ENCODE results near the gene CCDC87.

CCDC87 gene

GRCh38 chr11:66559866-66560676 lies 32.8 kb downstream of the CCDC87 start:
- Histone ChIP-seq H3K9ac (ENCODE audit: low read length in 5 of 5) (no peak overlapping the region), H3K27me3 (ENCODE audit: control insufficient read depth in 5 of 5, insufficient read depth in 4 of 5, low read length in 5 of 5) (peaks cover 0 to 16% (median 4%) of the 10 kb centered on the region in 5 donors), H3K9me3 (ENCODE audit: control insufficient read depth in 5 of 5, low read length in 5 of 5) (no peaks in the 10 kb centered on the region), H3K36me3 (ENCODE audit: control insufficient read depth in 5 of 5, insufficient read depth in 5 of 5, low read length in 5 of 5) (peaks cover 0 to 31% (median 16%) of the 10 kb centered on the region in 5 donors), H3K4me1 (ENCODE audit: control insufficient read depth in 5 of 5, insufficient read depth in 5 of 5, low read length in 5 of 5) (peaks cover 0 to 7% (median 5%) of the 10 kb centered on the region in 5 donors), H3K4me3 (ENCODE audit: low read depth in 1 of 5, low read length in 5 of 5) (no peak overlapping the region), H3K27ac (ENCODE audit: low read depth, low read length) (no peak overlapping the region)

GRCh38 chr11:66559142-66559865 lies 33.6 kb downstream of the CCDC87 start:
- Histone ChIP-seq H3K4me3 (ENCODE audit: low read depth in 1 of 5, low read length in 5 of 5) (no peak overlapping the region), H3K9ac (ENCODE audit: low read length in 5 of 5) (no peak overlapping the region), H3K4me1 (ENCODE audit: control insufficient read depth in 5 of 5, insufficient read depth in 5 of 5, low read length in 5 of 5) (peaks cover 0 to 7% (median 5%) of the 10 kb centered on the region in 5 donors), H3K9me3 (ENCODE audit: control insufficient read depth in 5 of 5, low read length in 5 of 5) (no peaks in the 10 kb centered on the region), H3K27ac (ENCODE audit: low read depth, low read length) (no peak overlapping the region), H3K36me3 (ENCODE audit: control insufficient read depth in 5 of 5, insufficient read depth in 5 of 5, low read length in 5 of 5) (peaks cover 0 to 25% (median 8%) of the 10 kb centered on the region in 5 donors), H3K27me3 (ENCODE audit: control insufficient read depth in 5 of 5, insufficient read depth in 4 of 5, low read length in 5 of 5) (peaks cover 0 to 16% (median 7%) of the 10 kb centered on the region in 5 donors)

- no peak overlapping the region for H3K9ac ChIP-seq (ENCODE audit: low read length in 5 of 5)
- H3K4me3 ChIP-seq (ENCODE audit: low read depth in 1 of 5, low read length in 5 of 5), result no peak overlapping the region
- peaks cover 0 to 11% (median 4%) of the 10 kb centered on the region in 5 donors for H3K36me3 ChIP-seq (ENCODE audit: control insufficient read depth in 5 of 5, insufficient read depth in 5 of 5, low read length in 5 of 5)
- no peaks in the 10 kb centered on the region for H3K9me3 ChIP-seq (ENCODE audit: control insufficient read depth in 5 of 5, low read length in 5 of 5)
- peaks cover 0 to 16% (median 7%) of the 10 kb centered on the region in 5 donors for H3K27me3 ChIP-seq (ENCODE audit: control insufficient read depth in 5 of 5, insufficient read depth in 4 of 5, low read length in 5 of 5)
- H3K27ac ChIP-seq (ENCODE audit: low read depth, low read length), result no peak overlapping the region
- peaks cover 0 to 7% (median 5%) of the 10 kb centered on the region in 5 donors for H3K4me1 ChIP-seq (ENCODE audit: control insufficient read depth in 5 of 5, insufficient read depth in 5 of 5, low read length in 5 of 5)
Measured at GRCh38 chr11:66557733-66558326, 35.0 kb downstream of the CCDC87 start.

- Histone ChIP-seq H3K9ac (ENCODE audit: low read length in 5 of 5) (no peak overlapping the region), H3K27ac (ENCODE audit: low read depth, low read length) (no peak overlapping the region), H3K4me1 (ENCODE audit: control insufficient read depth in 5 of 5, insufficient read depth in 5 of 5, low read length in 5 of 5) (peaks cover 0 to 7% (median 5%) of the 10 kb centered on the region in 5 donors), H3K9me3 (ENCODE audit: control insufficient read depth in 5 of 5, low read length in 5 of 5) (no peaks in the 10 kb centered on the region), H3K27me3 (ENCODE audit: control insufficient read depth in 5 of 5, insufficient read depth in 4 of 5, low read length in 5 of 5) (peaks cover 0 to 16% (median 7%) of the 10 kb centered on the region in 5 donors), H3K36me3 (ENCODE audit: control insufficient read depth in 5 of 5, insufficient read depth in 5 of 5, low read length in 5 of 5) (no peaks in the 10 kb centered on the region), H3K4me3 (ENCODE audit: low read depth in 1 of 5, low read length in 5 of 5) (no peak overlapping the region)
Measured at GRCh38 chr11:66556086-66556485, 36.8 kb downstream of the CCDC87 start.

GRCh38 chr11:66555416-66555815 lies 37.4 kb downstream of the CCDC87 start:
- Histone ChIP-seq H3K27ac (ENCODE audit: low read depth, low read length) (no peak overlapping the region), H3K36me3 (ENCODE audit: control insufficient read depth in 5 of 5, insufficient read depth in 5 of 5, low read length in 5 of 5) (no peaks in the 10 kb centered on the region), H3K4me3 (ENCODE audit: low read depth in 1 of 5, low read length in 5 of 5) (no peak overlapping the region), H3K9ac (ENCODE audit: low read length in 5 of 5) (no peak overlapping the region), H3K4me1 (ENCODE audit: control insufficient read depth in 5 of 5, insufficient read depth in 5 of 5, low read length in 5 of 5) (peaks cover 0 to 7% (median 5%) of the 10 kb centered on the region in 5 donors), H3K27me3 (ENCODE audit: control insufficient read depth in 5 of 5, insufficient read depth in 4 of 5, low read length in 5 of 5) (peaks cover 0 to 16% (median 7%) of the 10 kb centered on the region in 5 donors), H3K9me3 (ENCODE audit: control insufficient read depth in 5 of 5, low read length in 5 of 5) (no peaks in the 10 kb centered on the region)

GRCh38 chr11:66554602-66555001 lies 38.3 kb downstream of the CCDC87 start:
- no peaks in the 10 kb centered on the region for H3K9me3 ChIP-seq (ENCODE audit: control insufficient read depth in 5 of 5, low read length in 5 of 5)
- peaks cover 0 to 16% (median 7%) of the 10 kb centered on the region in 5 donors for H3K27me3 ChIP-seq (ENCODE audit: control insufficient read depth in 5 of 5, insufficient read depth in 4 of 5, low read length in 5 of 5)
- peaks cover 0 to 7% (median 5%) of the 10 kb centered on the region in 5 donors for H3K4me1 ChIP-seq (ENCODE audit: control insufficient read depth in 5 of 5, insufficient read depth in 5 of 5, low read length in 5 of 5)
- H3K36me3 ChIP-seq (ENCODE audit: control insufficient read depth in 5 of 5, insufficient read depth in 5 of 5, low read length in 5 of 5), result no peaks in the 10 kb centered on the region
- no peak overlapping the region for H3K4me3 ChIP-seq (ENCODE audit: low read depth in 1 of 5, low read length in 5 of 5)
- no peak overlapping the region for H3K9ac ChIP-seq (ENCODE audit: low read length in 5 of 5)
- H3K27ac ChIP-seq (ENCODE audit: low read depth, low read length), result no peak overlapping the region

- Histone ChIP-seq H3K9ac (ENCODE audit: low read length in 5 of 5) (no peak overlapping the region), H3K36me3 (ENCODE audit: control insufficient read depth in 5 of 5, insufficient read depth in 5 of 5, low read length in 5 of 5) (no peaks in the 10 kb centered on the region), H3K27me3 (ENCODE audit: control insufficient read depth in 5 of 5, insufficient read depth in 4 of 5, low read length in 5 of 5) (peaks cover 0 to 6% (median 3%) of the 10 kb centered on the region in 5 donors), H3K27ac (ENCODE audit: low read depth, low read length) (no peak overlapping the region), H3K4me1 (ENCODE audit: control insufficient read depth in 5 of 5, insufficient read depth in 5 of 5, low read length in 5 of 5) (peaks cover 0 to 6% (median 6%) of the 10 kb centered on the region in 5 donors), H3K9me3 (ENCODE audit: control insufficient read depth in 5 of 5, low read length in 5 of 5) (no peaks in the 10 kb centered on the region), H3K4me3 (ENCODE audit: low read depth in 1 of 5, low read length in 5 of 5) (no peak overlapping the region)
Measured at GRCh38 chr11:66550887-66551286, 42.0 kb downstream of the CCDC87 start.

- no peaks in the 10 kb centered on the region for H3K36me3 ChIP-seq (ENCODE audit: control insufficient read depth in 5 of 5, insufficient read depth in 5 of 5, low read length in 5 of 5)
- H3K9me3 ChIP-seq (ENCODE audit: control insufficient read depth in 5 of 5, low read length in 5 of 5), result no peaks in the 10 kb centered on the region
- no peak overlapping the region for H3K27ac ChIP-seq (ENCODE audit: low read depth, low read length)
Measured at GRCh38 chr11:66549696-66550095, 43.2 kb downstream of the CCDC87 start.

GRCh38 chr11:66548774-66549630 lies 43.9 kb downstream of the CCDC87 start:
- H3K9ac ChIP-seq (ENCODE audit: low read length in 5 of 5), result no peak overlapping the region
- no peak overlapping the region for H3K4me3 ChIP-seq (ENCODE audit: low read depth in 1 of 5, low read length in 5 of 5)
- peaks cover 0 to 23% (median 23%) of the 10 kb centered on the region in 5 donors for H3K4me1 ChIP-seq (ENCODE audit: control insufficient read depth in 5 of 5, insufficient read depth in 5 of 5, low read length in 5 of 5)
- H3K36me3 ChIP-seq (ENCODE audit: control insufficient read depth in 5 of 5, insufficient read depth in 5 of 5, low read length in 5 of 5), result no peaks in the 10 kb centered on the region
- H3K27me3 ChIP-seq (ENCODE audit: control insufficient read depth in 5 of 5, insufficient read depth in 4 of 5, low read length in 5 of 5), result no peaks in the 10 kb centered on the region
- H3K9me3 ChIP-seq (ENCODE audit: control insufficient read depth in 5 of 5, low read length in 5 of 5), result no peaks in the 10 kb centered on the region
- no peak overlapping the region for H3K27ac ChIP-seq (ENCODE audit: low read depth, low read length)

More at GRCh38 chr11:66549696-66550095, 43.2 kb downstream of the CCDC87 start:
- Histone ChIP-seq H3K9ac (ENCODE audit: low read length in 5 of 5) (no peak overlapping the region), H3K4me3 (ENCODE audit: low read depth in 1 of 5, low read length in 5 of 5) (no peak overlapping the region), H3K4me1 (ENCODE audit: control insufficient read depth in 5 of 5, insufficient read depth in 5 of 5, low read length in 5 of 5) (peaks cover 0 to 18% (median 16%) of the 10 kb centered on the region in 5 donors), H3K27me3 (ENCODE audit: control insufficient read depth in 5 of 5, insufficient read depth in 4 of 5, low read length in 5 of 5) (peaks cover 0 to 3% (median 0%) of the 10 kb centered on the region in 5 donors)
